GM12878 (cell line): ENCODE measurements around the gene TCEA2. TPM values are rescaled to one million over a fixed set of nuclear protein-coding genes. Genes with fewer than 3 reads are reported as not detected.

Source experiments
- ATAC-seq: fragments of 200-7000 bp; cut with Tn5 transposase; 3 replicates; pipeline ENCODE4 v1.9.1; 2020; ENCODE audit warnings: mild to moderate bottlenecking, moderate library complexity
- BruUV-seq: library from RNA; stranded (reverse); fragments of 400-500 nt; replicated peaks from 2 replicates; lab custom pipeline; 2021; lab: Mats Ljungman, UMichigan
- CTCF ChIA-PET: fragments of 300-600 bp; sonication (Branson Sonifier 250); formaldehyde crosslinking; extraction: SDS; loops from one replicate; lab custom pipeline; 2021; ENCODE audit warnings: inconsistent platforms; lab: Yijun Ruan, JAX
- POLR2A ChIA-PET: fragments of 350-600 bp; formaldehyde crosslinking; extraction: SDS; loops from one replicate; lab custom pipeline; 2021; ENCODE audit warnings: inconsistent platforms; lab: Charles Lee
- RAD21 ChIA-PET: fragments of 300-600 bp; sonication (Branson Sonifier 250); formaldehyde crosslinking; loops from one replicate; lab custom pipeline; 2023; ENCODE audit warnings: antibody characterized with exemption; ENCODE audit not compliant: unreplicated experiment; lab: Charles Lee
- SMC1A ChIA-PET: fragments of 300-600 bp; sonication (Branson Sonifier 250); formaldehyde crosslinking; loops from one replicate; lab custom pipeline; 2023; ENCODE audit not compliant: unreplicated experiment, uncharacterized antibody; lab: Charles Lee
- DNase-seq: peaks from one replicate; pipeline ENCODE4 v3.0.0-alpha.2; 2011; ENCODE audit warnings: low read depth, low spot score
- FAIRE-seq: peaks from 3 replicates; lab custom pipeline; 2011; peaks lifted over from hg19 to GRCh38; lab: Jason Lieb, UNC
- H2AFZ ChIP-seq: 2 replicates; pipeline ENCODE4 v1.6.0; 2011; ENCODE audit warnings: low read depth, low read length, control low read depth; ENCODE audit not compliant: control insufficient read depth
- H3K27ac ChIP-seq: 2 replicates; pipeline ENCODE4 v1.5.1; 2011; ENCODE audit warnings: control low read depth; ENCODE audit not compliant: control insufficient read depth, insufficient read depth
- H3K27me3 ChIP-seq, 2 experiments: replicated peaks in 1 of 2; 2 replicates each; pipeline versions ENCODE4 v1.6.0 to v1.6.1; 2011; ENCODE audit warnings: low read length in 1 of 2; ENCODE audit not compliant: control insufficient read depth in 2 of 2, insufficient read depth in 2 of 2
- H3K36me3 ChIP-seq, 2 experiments: 2 replicates each; pipeline ENCODE4 v1.5.1; 2011; ENCODE audit warnings: low read length in 1 of 2; ENCODE audit not compliant: control insufficient read depth in 2 of 2, insufficient read depth in 2 of 2
- H3K4me1 ChIP-seq: 2 replicates; pipeline ENCODE4 v1.6.1; 2011; ENCODE audit warnings: mild to moderate bottlenecking, low read length, moderate library complexity, mixed read lengths; ENCODE audit not compliant: control insufficient read depth, insufficient read depth
- H3K4me2 ChIP-seq: 2 replicates; pipeline ENCODE4 v1.6.0; 2011; ENCODE audit warnings: control low read depth; ENCODE audit not compliant: control insufficient read depth, insufficient read depth
- H3K4me3 ChIP-seq: fragments of 200-600 bp; sonication (generic); 2 replicates; pipeline ENCODE4 v1.5.1; 2016
- H3K79me2 ChIP-seq: 2 replicates; pipeline ENCODE4 v1.6.0; 2011; ENCODE audit warnings: low read length; ENCODE audit not compliant: control insufficient read depth, insufficient read depth
- H3K9ac ChIP-seq: 2 replicates; pipeline ENCODE4 v1.8.0; 2011; ENCODE audit warnings: low read length, control low read depth, mixed read lengths; ENCODE audit not compliant: control insufficient read depth, insufficient read depth
- H3K9me3 ChIP-seq: replicated peaks from 3 replicates; pipeline ENCODE4 v1.5.1; 2011; ENCODE audit warnings: mild to moderate bottlenecking, low read length; ENCODE audit not compliant: control insufficient read depth, insufficient read depth
- H4K20me1 ChIP-seq: 2 replicates; pipeline ENCODE4 v1.6.0; 2011; ENCODE audit not compliant: control insufficient read depth, insufficient read depth
- BCL3 ChIP-seq: IDR thresholded peaks from 2 replicates; pipeline ENCODE4 v1.6.1; 2011; ENCODE audit warnings: borderline replicate concordance, low read depth, mild to moderate bottlenecking, moderate library complexity, low read length; ENCODE audit not compliant: insufficient read depth, poor library complexity, severe bottlenecking
- E4F1 ChIP-seq: fragments of 450-650 bp; IDR thresholded peaks from 2 replicates; pipeline ENCODE4 v1.6.1; 2018; ENCODE audit warnings: borderline replicate concordance, mild to moderate bottlenecking; ENCODE audit not compliant: partially characterized antibody
- EZH2 ChIP-seq: IDR thresholded peaks from 2 replicates; pipeline ENCODE4 v1.6.1; 2012; ENCODE audit warnings: low read depth, mild to moderate bottlenecking, control low read depth, inconsistent platforms, low read length, borderline replicate concordance; ENCODE audit not compliant: control insufficient read depth
- HDAC6 ChIP-seq: fragments of 200-600 bp; sonication (generic); IDR thresholded peaks from one replicate; pipeline ENCODE4 v1.8.0; 2017; ENCODE audit warnings: antibody characterized with exemption; ENCODE audit not compliant: unreplicated experiment
- NBN ChIP-seq: fragments of 450-650 bp; IDR thresholded peaks from 2 replicates; pipeline ENCODE4 v1.6.1; 2016
- NR2C2 ChIP-seq: IDR thresholded peaks from 2 replicates; pipeline ENCODE4 v1.6.1; 2011; ENCODE audit warnings: borderline replicate concordance, low read depth; ENCODE audit not compliant: control insufficient read depth, insufficient read length
- PAX5 ChIP-seq: IDR thresholded peaks from 2 replicates; pipeline ENCODE4 v1.6.1; 2011; ENCODE audit warnings: low read depth, low read length, borderline replicate concordance
- POLR2AphosphoS2 ChIP-seq: IDR thresholded peaks from 2 replicates; pipeline ENCODE4 v1.6.1; 2011; ENCODE audit warnings: low read depth, mild to moderate bottlenecking, low read length, improper control_type of control experiment, moderate library complexity
- RAD21 ChIP-seq: IDR thresholded peaks from 2 replicates; pipeline ENCODE4 v1.6.1; 2011; ENCODE audit warnings: mild to moderate bottlenecking, low read depth, low read length, moderate library complexity; ENCODE audit not compliant: insufficient read depth
- RAD51 ChIP-seq: fragments of 450-650 bp; IDR thresholded peaks from 2 replicates; pipeline ENCODE4 v1.6.1; 2016; ENCODE audit warnings: moderate library complexity, mild to moderate bottlenecking, inconsistent platforms
- RCOR1 ChIP-seq: conservative IDR thresholded peaks from 2 replicates; pipeline ENCODE4 v1.6.1; 2012; ENCODE audit warnings: low read depth, low read length, improper control_type of control experiment
- SIN3A ChIP-seq: IDR thresholded peaks from 2 replicates; pipeline ENCODE4 v1.6.1; 2012; ENCODE audit warnings: low read depth, low read length, improper control_type of control experiment
- SMARCA5 ChIP-seq: fragments of 450-650 bp; IDR thresholded peaks from 2 replicates; pipeline ENCODE4 v1.6.1; 2017; ENCODE audit warnings: mild to moderate bottlenecking
- TARDBP ChIP-seq: IDR thresholded peaks from 2 replicates; pipeline ENCODE4 v1.6.1; 2016; ENCODE audit warnings: borderline replicate concordance
- YBX1 ChIP-seq: fragments of 450-650 bp; IDR thresholded peaks from 2 replicates; pipeline ENCODE4 v1.6.1; 2016; ENCODE audit warnings: antibody characterized with exemption
- ZBED1 ChIP-seq: IDR thresholded peaks from 2 replicates; pipeline ENCODE4 v1.6.1; 2016; ENCODE audit warnings: borderline replicate concordance
- WGBS: methylation state at CpG from one replicate; pipeline ENCODE4 v1.1.6; 2016; ENCODE audit warnings: low lambda C conversion rate; ENCODE audit not compliant: insufficient replicate concordance, insufficient coverage; ENCODE audit errors: missing lambda C conversion rate; 5-methylcytosine and 5-hydroxymethylcytosine counted together
- in situ Hi-C: fragments of 300-500 bp; cut with MboI; formaldehyde crosslinking; loops from 9 replicates; pipeline ENCODE4 v1.14.3; 2018; ENCODE audit warnings: mixed read lengths
- intact Hi-C: fragments of 100-400 bp; cut with micrococcal nuclease; formaldehyde crosslinking; loops from one replicate; pipeline ENCODE4 v1.14.2; 2022; ENCODE audit not compliant: unreplicated experiment
- polyA plus RNA-seq, 11 experiments: library from polyadenylated mRNA; depleted of rRNA in 4 of 11; unstranded in 6 of 11; stranded (reverse) in 5 of 11; fragments of >200 nt; fragmentation: Nextera tagmentation in 4 of 11; fragmentation: Illumina TruSeq in 1 of 11; extraction: Ambion mirVana in 4 of 11; extraction: Trizol in 1 of 11; gene quantifications; 1 replicate in 1 of 11; 2 replicates in 10 of 11; pipeline versions ENCODE4 v1.2.1 to v1.2.3, GENCODE V29; 2011 to 2016; ENCODE audit warnings: inconsistent platforms in 2 of 11, missing spikeins in 2 of 11, low read depth in 1 of 11
- total RNA-seq, 4 experiments: library from RNA; depleted of rRNA in 3 of 4; stranded (reverse); fragments of >200 nt in 3 of 4; fragmentation: Illumina TruSeq in 1 of 4; extraction: Trizol in 1 of 4; gene quantifications; 2 replicates each; pipeline versions ENCODE4 v1.2.1 to v1.2.3, GENCODE V29; 2013 to 2021

Gene TCEA2
- total and polyA plus RNA-seq, 10 of the 15 experiments (the other 5 are each of a cell fraction or from before 2014, with no cell fraction given): 3.4 to 42.5 (median 13.3) TPM

GRCh38 chr20:64033981-64034493 lies 29.0 kb upstream of the TCEA2 start:
- Histone ChIP-seq H4K20me1 (no peaks in the 10 kb centered on the region), H3K9ac (no peak overlapping the region), H3K36me3 (peaks cover 16 to 27% of the 10 kb centered on the region in 2 experiments; a peak in 3 of 4 replicates), H3K27me3 (no peaks in the 10 kb centered on the region), H3K27ac (peak overlapping the region; percentile 77), H3K4me2 (no peak overlapping the region), H3K9me3 (no peaks in the 10 kb centered on the region), H3K79me2 (peaks cover 4% of the 10 kb centered on the region), H3K4me1 (peaks cover 37% of the 10 kb centered on the region), H2AFZ (no peak overlapping the region), H3K4me3 (no peak overlapping the region)
- TF ChIP-seq BCL3 (no peak), YBX1 (no peak), SMARCA5 (no peak), NR2C2 (no peak), RCOR1 (no peak), POLR2AphosphoS2 (no peak), RAD21 (no peak), SIN3A (no peak), TARDBP (no peak), E4F1 (no peak), HDAC6 (no peak), EZH2 (no peak), ZBED1 (no peak), RAD51 (no peak), NBN (no peak), PAX5 (no peak)
- 96% methylated on average over 11 of the region's 11 CpGs for WGBS
- POLR2A ChIA-PET: interaction anchor here (0.6 to 1.6 kb wide), 3 partner anchors 11 to 54 kb away, joined by 3 to 8 read pairs (median 3); partner anchors contain the start of genes PRPF6 and SAMD10
- SMC1A ChIA-PET: interaction anchor here (0.6 kb wide), 1 partner anchor 32 kb away, joined by 3 read pairs; no protein-coding TSS in a partner anchor
- ATAC-seq (no peak), DNase-seq (no peak), FAIRE-seq (no peak)
- in situ Hi-C loops (no loop called here), intact Hi-C loops (no loop called here)
- RAD21 ChIA-PET: interaction anchor here (0.9 to 7.1 kb wide), 2 partner anchors 20 to 53 kb away, joined by 6 to 92 read pairs; partner anchors contain the start of genes PRPF6 and SAMD10
- CTCF ChIA-PET: interaction anchor here (0.8 to 1.3 kb wide), 2 partner anchors 24 to 86 kb away, joined by 3 to 4 read pairs; no protein-coding TSS in a partner anchor
- no TSS peak for BruUV-seq
